ENCODE data around the gene PAXX. TPM values are rescaled to one million over a fixed set of nuclear protein-coding genes. Genes with fewer than 3 reads are reported as not detected.
A peak's percentile ranks its signal among the peaks of the same experiment; 100 is the strongest.

The PAXX gene
- total RNA-seq, 1 donor from 2014 or later: 50.7 TPM

DNA sequence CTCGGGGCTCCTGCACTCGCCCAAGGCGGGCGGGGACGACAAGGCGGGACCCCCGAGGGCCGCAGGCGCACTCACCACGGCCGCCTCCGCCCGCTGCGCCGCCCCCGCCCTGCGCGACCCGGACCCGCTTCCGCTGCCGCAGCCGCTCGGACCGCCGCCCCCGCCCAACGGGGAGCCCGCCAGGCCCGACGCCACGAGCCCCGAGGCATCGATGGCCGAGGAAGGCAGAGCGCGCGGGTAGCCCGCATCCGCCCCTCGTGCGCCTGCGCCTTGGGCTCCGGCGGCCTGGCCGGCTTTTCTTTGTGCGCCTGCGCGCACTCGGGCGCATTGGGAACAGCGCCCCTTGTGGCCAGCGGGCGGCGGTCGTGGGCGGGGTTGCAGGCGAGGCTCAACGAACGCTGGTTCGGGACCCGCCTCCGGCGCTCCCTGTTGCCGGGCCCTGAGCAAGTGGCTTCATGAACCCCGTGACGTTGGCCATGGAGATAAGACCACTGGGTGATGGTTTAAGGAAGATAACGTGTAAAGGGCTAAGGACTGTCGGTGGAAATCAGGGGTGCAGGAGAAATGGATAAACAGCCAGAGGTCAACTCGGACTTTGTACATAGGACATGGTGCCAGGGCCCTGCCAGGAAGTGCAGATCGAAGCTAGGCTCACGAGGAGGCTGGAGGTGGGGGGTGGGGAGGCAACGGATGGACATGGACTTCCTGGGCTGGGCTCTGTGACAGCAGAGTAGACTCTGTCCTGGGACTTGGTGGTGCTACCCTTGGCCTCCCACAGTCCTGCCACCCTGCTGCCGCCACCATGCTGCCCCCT is 47.5 kb upstream of the PAXX start, which contains the start of the genes C8G and FBXW5:
TSS of gene C8G (plus strand) at position 725 of the 814 bp plus-strand sequence. CDS start at position 803, 78 bp downstream.
TSS of gene FBXW5 (minus strand) at position 220 of the 814 bp plus-strand sequence. CDS start 655 bp downstream, outside the sequence.
- Mint-ChIP-seq H3K27me3 (ENCODE audit: unreplicated experiment) (peaks cover 5% of the 10 kb centered on the region), H3K9me3 (ENCODE audit: unreplicated experiment) (peaks cover 4% of the 10 kb centered on the region), H3K36me3 (ENCODE audit: unreplicated experiment) (no peaks in the 10 kb centered on the region), H3K27ac (ENCODE audit: unreplicated experiment) (peak within 1 kb of the TSS; percentile 53), H3K4me1 (ENCODE audit: low read depth, unreplicated experiment) (peaks cover 2% of the 10 kb centered on the region), H3K4me3 (ENCODE audit: unreplicated experiment) (peak within 1 kb of the TSS; percentile 76)
- DNase-seq: peak; percentile 96
- peak; percentile 99 for TF ChIP-seq CTCF (IDR thresholded peaks at IDR 0.05; ENCODE audit: partially characterized antibody, unreplicated experiment)

DNA sequence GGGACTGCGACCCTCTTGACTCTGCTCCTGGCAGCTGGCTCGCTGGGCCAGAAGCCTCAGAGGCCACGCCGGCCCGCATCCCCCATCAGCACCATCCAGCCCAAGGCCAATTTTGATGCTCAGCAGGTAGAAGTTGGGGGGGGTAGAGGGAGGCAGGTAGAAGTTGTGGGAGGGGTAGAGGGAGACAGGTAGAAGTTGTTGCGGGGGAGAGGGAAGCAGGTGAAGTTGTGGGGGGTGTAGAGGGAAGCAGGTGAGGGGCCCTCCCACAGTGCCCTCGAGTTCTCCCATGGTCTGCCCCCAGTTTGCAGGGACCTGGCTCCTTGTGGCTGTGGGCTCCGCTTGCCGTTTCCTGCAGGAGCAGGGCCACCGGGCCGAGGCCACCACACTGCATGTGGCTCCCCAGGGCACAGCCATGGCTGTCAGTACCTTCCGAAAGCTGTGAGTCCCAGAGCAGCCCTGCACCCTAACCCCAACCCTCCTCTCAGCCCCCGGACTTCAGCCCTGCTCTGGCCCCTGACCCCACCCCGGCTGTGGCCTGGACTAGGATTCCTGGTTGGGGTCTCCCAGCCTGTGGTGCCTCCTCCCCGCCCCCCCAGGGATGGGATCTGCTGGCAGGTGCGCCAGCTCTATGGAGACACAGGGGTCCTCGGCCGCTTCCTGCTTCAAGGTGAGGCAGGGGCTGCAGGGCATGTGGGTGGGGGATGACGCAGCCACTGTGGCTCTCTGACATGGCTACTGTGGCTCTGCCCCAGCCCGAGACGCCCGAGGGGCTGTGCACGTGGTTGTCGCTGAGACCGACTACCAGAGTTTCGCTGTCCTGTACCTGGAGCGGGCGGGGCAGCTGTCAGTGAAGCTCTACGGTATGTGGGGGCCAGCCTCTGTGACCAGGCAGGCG is 46.6 kb upstream of the PAXX start:
- Mint-ChIP-seq H3K4me3 (ENCODE audit: unreplicated experiment) (no peak overlapping the region), H3K9me3 (ENCODE audit: unreplicated experiment) (peaks cover 4% of the 10 kb centered on the region), H3K27ac (ENCODE audit: unreplicated experiment) (no peak overlapping the region), H3K27me3 (ENCODE audit: unreplicated experiment) (peaks cover 5% of the 10 kb centered on the region), H3K4me1 (ENCODE audit: low read depth, unreplicated experiment) (peaks cover 2% of the 10 kb centered on the region), H3K36me3 (ENCODE audit: unreplicated experiment) (no peaks in the 10 kb centered on the region)
- DNase-seq: peak; percentile 20
- no peak for TF ChIP-seq CTCF (IDR thresholded peaks at IDR 0.05; ENCODE audit: partially characterized antibody, unreplicated experiment)

- Mint-ChIP-seq H3K36me3 (ENCODE audit: unreplicated experiment) (no peaks in the 10 kb centered on the region), H3K9me3 (ENCODE audit: unreplicated experiment) (peaks cover 4% of the 10 kb centered on the region), H3K27me3 (ENCODE audit: unreplicated experiment) (peaks cover 5% of the 10 kb centered on the region), H3K4me3 (ENCODE audit: unreplicated experiment) (no peak overlapping the region), H3K4me1 (ENCODE audit: low read depth, unreplicated experiment) (peaks cover 2% of the 10 kb centered on the region), H3K27ac (ENCODE audit: unreplicated experiment) (no peak overlapping the region)
- no peak for TF ChIP-seq CTCF (IDR thresholded peaks at IDR 0.05; ENCODE audit: partially characterized antibody, unreplicated experiment)
- DNase-seq: peak; percentile 28
These were observed 45.8 kb upstream of the PAXX start for GRCh38 chr9:136946228-136947027.

DNA sequence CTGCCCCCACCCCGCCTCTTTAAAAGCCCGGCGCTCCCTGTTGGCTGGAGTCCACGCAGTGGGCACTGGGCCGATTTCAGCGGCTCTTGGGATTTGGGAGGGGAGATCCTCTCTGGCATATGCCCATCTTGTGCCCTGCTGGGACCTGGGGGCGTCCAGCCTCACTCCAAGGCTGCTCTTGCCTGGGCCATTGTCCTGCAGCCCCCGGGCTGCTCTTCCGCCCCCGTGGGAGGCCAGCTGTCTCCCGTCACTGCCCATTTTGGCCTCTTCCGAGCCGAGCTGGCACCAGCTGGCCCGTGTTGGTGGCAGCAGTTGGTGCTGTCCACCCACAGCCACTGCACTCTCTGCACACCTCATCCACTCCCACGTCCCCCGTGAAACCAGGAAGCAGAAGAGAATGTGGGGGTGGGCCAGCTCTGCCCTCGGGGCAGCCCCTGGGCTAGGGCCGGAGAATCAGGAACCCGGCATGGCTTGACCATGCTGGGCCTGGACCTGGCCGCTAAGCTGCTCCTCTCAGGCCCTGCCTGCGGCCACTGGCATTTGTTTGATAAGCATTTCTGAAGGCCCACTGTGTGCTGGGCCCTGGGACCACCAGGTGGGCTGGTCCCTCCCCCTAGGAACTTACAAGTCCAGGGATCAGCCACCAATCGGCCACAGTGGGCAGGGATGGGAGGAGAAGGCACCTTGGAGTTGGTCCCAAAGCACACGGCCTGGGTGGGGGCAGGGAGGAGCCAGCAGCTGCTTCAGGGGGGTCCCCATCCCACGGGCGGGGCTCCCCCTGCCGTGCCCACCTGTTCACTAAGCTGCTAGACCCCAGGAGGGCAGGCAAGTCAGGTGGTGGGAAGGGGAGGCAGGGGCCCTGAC is 45.0 kb upstream of the PAXX start:
- H3K27ac Mint-ChIP-seq (ENCODE audit: unreplicated experiment): peak overlapping the region; percentile 72
- H3K27me3 Mint-ChIP-seq (ENCODE audit: unreplicated experiment): peaks cover 5% of the 10 kb centered on the region
- H3K4me1 Mint-ChIP-seq (ENCODE audit: low read depth, unreplicated experiment): peaks cover 2% of the 10 kb centered on the region
- H3K4me3 Mint-ChIP-seq (ENCODE audit: unreplicated experiment): no peak overlapping the region
- H3K9me3 Mint-ChIP-seq (ENCODE audit: unreplicated experiment): peaks cover 4% of the 10 kb centered on the region
- peak; percentile 15 for DNase-seq
- no peak for TF ChIP-seq CTCF (IDR thresholded peaks at IDR 0.05; ENCODE audit: partially characterized antibody, unreplicated experiment)
- H3K36me3 Mint-ChIP-seq (ENCODE audit: unreplicated experiment): no peaks in the 10 kb centered on the region
